GM12878 (cell line): ENCODE results near the gene PRKCZ. TPM values are rescaled to one million over a fixed set of nuclear protein-coding genes. Genes with fewer than 3 reads are reported as not detected.

Experiments used
- ATAC-seq: fragments of 200-7000 bp; cut with Tn5 transposase; 3 replicates; pipeline ENCODE4 v1.9.1; 2020; ENCODE audit warnings: mild to moderate bottlenecking, moderate library complexity
- BruUV-seq: library from RNA; stranded (reverse); fragments of 400-500 nt; replicated peaks from 2 replicates; lab custom pipeline; 2021; lab: Mats Ljungman, UMichigan
- CTCF ChIA-PET: fragments of 300-600 bp; sonication (Branson Sonifier 250); formaldehyde crosslinking; extraction: SDS; loops from one replicate; lab custom pipeline; 2021; ENCODE audit warnings: inconsistent platforms; lab: Yijun Ruan, JAX
- POLR2A ChIA-PET: fragments of 350-600 bp; formaldehyde crosslinking; extraction: SDS; loops from one replicate; lab custom pipeline; 2021; ENCODE audit warnings: inconsistent platforms; lab: Charles Lee
- RAD21 ChIA-PET: fragments of 300-600 bp; sonication (Branson Sonifier 250); formaldehyde crosslinking; loops from one replicate; lab custom pipeline; 2023; ENCODE audit warnings: antibody characterized with exemption; ENCODE audit not compliant: unreplicated experiment; lab: Charles Lee
- SMC1A ChIA-PET: fragments of 300-600 bp; sonication (Branson Sonifier 250); formaldehyde crosslinking; loops from one replicate; lab custom pipeline; 2023; ENCODE audit not compliant: unreplicated experiment, uncharacterized antibody; lab: Charles Lee
- DNase-seq: peaks from one replicate; pipeline ENCODE4 v3.0.0-alpha.2; 2011; ENCODE audit warnings: low read depth, low spot score
- FAIRE-seq: peaks from 3 replicates; lab custom pipeline; 2011; peaks lifted over from hg19 to GRCh38; lab: Jason Lieb, UNC
- H2AFZ ChIP-seq: 2 replicates; pipeline ENCODE4 v1.6.0; 2011; ENCODE audit warnings: low read depth, low read length, control low read depth; ENCODE audit not compliant: control insufficient read depth
- H3K27ac ChIP-seq: 2 replicates; pipeline ENCODE4 v1.5.1; 2011; ENCODE audit warnings: control low read depth; ENCODE audit not compliant: control insufficient read depth, insufficient read depth
- H3K27me3 ChIP-seq, 2 experiments: replicated peaks in 1 of 2; 2 replicates each; pipeline versions ENCODE4 v1.6.0 to v1.6.1; 2011; ENCODE audit warnings: low read length in 1 of 2; ENCODE audit not compliant: control insufficient read depth in 2 of 2, insufficient read depth in 2 of 2
- H3K36me3 ChIP-seq, 2 experiments: 2 replicates each; pipeline ENCODE4 v1.5.1; 2011; ENCODE audit warnings: low read length in 1 of 2; ENCODE audit not compliant: control insufficient read depth in 2 of 2, insufficient read depth in 2 of 2
- H3K4me1 ChIP-seq: 2 replicates; pipeline ENCODE4 v1.6.1; 2011; ENCODE audit warnings: mild to moderate bottlenecking, low read length, moderate library complexity, mixed read lengths; ENCODE audit not compliant: control insufficient read depth, insufficient read depth
- H3K4me2 ChIP-seq: 2 replicates; pipeline ENCODE4 v1.6.0; 2011; ENCODE audit warnings: control low read depth; ENCODE audit not compliant: control insufficient read depth, insufficient read depth
- H3K4me3 ChIP-seq: fragments of 200-600 bp; sonication (generic); 2 replicates; pipeline ENCODE4 v1.5.1; 2016
- H3K79me2 ChIP-seq: 2 replicates; pipeline ENCODE4 v1.6.0; 2011; ENCODE audit warnings: low read length; ENCODE audit not compliant: control insufficient read depth, insufficient read depth
- H3K9ac ChIP-seq: 2 replicates; pipeline ENCODE4 v1.8.0; 2011; ENCODE audit warnings: low read length, control low read depth, mixed read lengths; ENCODE audit not compliant: control insufficient read depth, insufficient read depth
- H3K9me3 ChIP-seq: replicated peaks from 3 replicates; pipeline ENCODE4 v1.5.1; 2011; ENCODE audit warnings: mild to moderate bottlenecking, low read length; ENCODE audit not compliant: control insufficient read depth, insufficient read depth
- H4K20me1 ChIP-seq: 2 replicates; pipeline ENCODE4 v1.6.0; 2011; ENCODE audit not compliant: control insufficient read depth, insufficient read depth
- HDGF ChIP-seq: fragments of 450-650 bp; IDR thresholded peaks from 2 replicates; pipeline ENCODE4 v1.6.1; 2016; ENCODE audit warnings: antibody characterized with exemption
- KLF5 ChIP-seq: fragments of 450-650 bp; IDR thresholded peaks from 2 replicates; pipeline ENCODE4 v1.6.1; 2014; ENCODE audit warnings: mild to moderate bottlenecking; ENCODE audit not compliant: partially characterized antibody
- PAX5 ChIP-seq: IDR thresholded peaks from 2 replicates; pipeline ENCODE4 v1.6.1; 2011; ENCODE audit warnings: low read depth, low read length, borderline replicate concordance
- PAX8 ChIP-seq: fragments of 450-650 bp; IDR thresholded peaks from 2 replicates; pipeline ENCODE4 v1.6.1; 2017; ENCODE audit warnings: mild to moderate bottlenecking, moderate library complexity
- RELA ChIP-seq: fragments of 450-650 bp; IDR thresholded peaks from 2 replicates; pipeline ENCODE4 v1.8.0; 2014; ENCODE audit warnings: borderline replicate concordance; ENCODE audit not compliant: partially characterized antibody
- SREBF2 ChIP-seq: IDR thresholded peaks from 2 replicates; pipeline ENCODE4 v1.6.1; 2012; ENCODE audit warnings: mild to moderate bottlenecking, low read length
- WGBS: methylation state at CpG from one replicate; pipeline ENCODE4 v1.1.6; 2016; ENCODE audit warnings: low lambda C conversion rate; ENCODE audit not compliant: insufficient replicate concordance, insufficient coverage; ENCODE audit errors: missing lambda C conversion rate; 5-methylcytosine and 5-hydroxymethylcytosine counted together
- in situ Hi-C: fragments of 300-500 bp; cut with MboI; formaldehyde crosslinking; loops from 9 replicates; pipeline ENCODE4 v1.14.3; 2018; ENCODE audit warnings: mixed read lengths
- intact Hi-C: fragments of 100-400 bp; cut with micrococcal nuclease; formaldehyde crosslinking; loops from one replicate; pipeline ENCODE4 v1.14.2; 2022; ENCODE audit not compliant: unreplicated experiment
- polyA plus RNA-seq, 11 experiments: library from polyadenylated mRNA; depleted of rRNA in 4 of 11; unstranded in 6 of 11; stranded (reverse) in 5 of 11; fragments of >200 nt; fragmentation: Nextera tagmentation in 4 of 11; fragmentation: Illumina TruSeq in 1 of 11; extraction: Ambion mirVana in 4 of 11; extraction: Trizol in 1 of 11; gene quantifications; 1 replicate in 1 of 11; 2 replicates in 10 of 11; pipeline versions ENCODE4 v1.2.1 to v1.2.3, GENCODE V29; 2011 to 2016; ENCODE audit warnings: inconsistent platforms in 2 of 11, missing spikeins in 2 of 11, low read depth in 1 of 11
- total RNA-seq, 4 experiments: library from RNA; depleted of rRNA in 3 of 4; stranded (reverse); fragments of >200 nt in 3 of 4; fragmentation: Illumina TruSeq in 1 of 4; extraction: Trizol in 1 of 4; gene quantifications; 2 replicates each; pipeline versions ENCODE4 v1.2.1 to v1.2.3, GENCODE V29; 2013 to 2021
- TF ChIP-seq, protein P1 (sequence below): IDR thresholded peaks from 2 replicates; pipeline ENCODE4 v1.6.1; 2011; ENCODE audit warnings: mild to moderate bottlenecking, low read depth, low read length, moderate library complexity; ENCODE audit not compliant: insufficient replicate concordance

Gene PRKCZ
- total and polyA plus RNA-seq, 10 of the 15 experiments (the other 5 are each of a cell fraction or from before 2014, with no cell fraction given): 0.05 to 1.9 (median 0.64) TPM; not detected in 1

DNA sequence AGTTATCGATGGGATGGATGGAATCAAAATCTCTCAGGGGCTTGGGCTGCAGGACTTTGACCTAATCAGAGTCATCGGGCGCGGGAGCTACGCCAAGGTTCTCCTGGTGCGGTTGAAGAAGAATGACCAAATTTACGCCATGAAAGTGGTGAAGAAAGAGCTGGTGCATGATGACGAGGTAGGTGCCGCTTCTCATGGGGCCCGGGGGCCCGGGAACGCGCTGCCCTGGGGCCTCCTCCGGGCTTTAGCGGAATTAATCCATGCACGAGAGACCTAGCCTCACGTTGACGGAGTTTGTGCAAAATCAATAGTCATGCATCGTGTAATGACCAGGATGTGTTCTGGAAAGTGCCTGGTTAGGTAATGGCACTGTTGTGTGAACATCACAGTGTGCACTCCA is 100.6 kb downstream of the PRKCZ start:
- ChIA-PET RAD21 (no interaction called here), POLR2A (no interaction called here), CTCF (interaction anchor here (1.8 kb wide), 1 partner anchor 10 kb away, joined by 4 read pairs; no protein-coding TSS in a partner anchor), SMC1A (no interaction called here)
- in situ Hi-C loops: no loop called here
- Histone ChIP-seq H3K4me1 (no peaks in the 10 kb centered on the region), H3K27ac (no peak overlapping the region), H3K4me2 (no peak overlapping the region), H3K36me3 (no peaks in the 10 kb centered on the region), H3K27me3 (no peaks in the 10 kb centered on the region), H4K20me1 (no peaks in the 10 kb centered on the region), H3K9me3 (no peaks in the 10 kb centered on the region), H3K9ac (no peak overlapping the region), H2AFZ (no peak overlapping the region), H3K79me2 (no peaks in the 10 kb centered on the region), H3K4me3 (no peak overlapping the region)
- no peak for TF ChIP-seq PAX5
- no peak for TF ChIP-seq KLF5
- no peak for TF ChIP-seq RELA
- no peak for TF ChIP-seq PAX8
- no peak for FAIRE-seq
- WGBS: 90% methylated on average over 19 of the region's 19 CpGs
- no TSS peak for BruUV-seq
- intact Hi-C loops: no loop called here
- no peak for ATAC-seq
- DNase-seq: no peak

- BruUV-seq: no TSS peak
- no peak overlapping the region for H3K4me3 ChIP-seq
- 78% methylated on average over 10 of the region's 10 CpGs for WGBS
- H3K36me3 ChIP-seq: no peaks in the 10 kb centered on the region
- no peak overlapping the region for H3K9ac ChIP-seq
- DNase-seq (no peak), ATAC-seq (no peak), FAIRE-seq (no peak)
- CTCF ChIA-PET: interaction anchor here (1.8 kb wide), 1 partner anchor 11 kb away, joined by 4 read pairs; no protein-coding TSS in a partner anchor
- intact Hi-C loops (no loop called here), in situ Hi-C loops (no loop called here)
- no peak overlapping the region for H3K4me2 ChIP-seq
- H2AFZ ChIP-seq: no peak overlapping the region
- no peaks in the 10 kb centered on the region for H4K20me1 ChIP-seq
- no peak overlapping the region for H3K27ac ChIP-seq
- H3K9me3 ChIP-seq: no peaks in the 10 kb centered on the region
- H3K27me3 ChIP-seq: no peaks in the 10 kb centered on the region
- no peak for TF ChIP-seq SREBF2
- TF ChIP-seq, protein P1, sequence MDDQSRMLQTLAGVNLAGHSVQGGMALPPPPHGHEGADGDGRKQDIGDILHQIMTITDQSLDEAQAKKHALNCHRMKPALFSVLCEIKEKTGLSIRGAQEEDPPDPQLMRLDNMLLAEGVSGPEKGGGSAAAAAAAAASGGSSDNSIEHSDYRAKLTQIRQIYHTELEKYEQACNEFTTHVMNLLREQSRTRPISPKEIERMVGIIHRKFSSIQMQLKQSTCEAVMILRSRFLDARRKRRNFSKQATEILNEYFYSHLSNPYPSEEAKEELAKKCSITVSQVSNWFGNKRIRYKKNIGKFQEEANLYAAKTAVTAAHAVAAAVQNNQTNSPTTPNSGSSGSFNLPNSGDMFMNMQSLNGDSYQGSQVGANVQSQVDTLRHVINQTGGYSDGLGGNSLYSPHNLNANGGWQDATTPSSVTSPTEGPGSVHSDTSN: no peak
- TF ChIP-seq HDGF: no peak
- POLR2A ChIA-PET: no interaction called here
- RAD21 ChIA-PET: no interaction called here
- no peaks in the 10 kb centered on the region for H3K4me1 ChIP-seq
- SMC1A ChIA-PET: no interaction called here
- no peaks in the 10 kb centered on the region for H3K79me2 ChIP-seq
Observed at GRCh38 chr1:2151252-2151651, 101.0 kb downstream of the PRKCZ start.
